ENCODE results near the gene TULP1.

Gene TULP1

DNA sequence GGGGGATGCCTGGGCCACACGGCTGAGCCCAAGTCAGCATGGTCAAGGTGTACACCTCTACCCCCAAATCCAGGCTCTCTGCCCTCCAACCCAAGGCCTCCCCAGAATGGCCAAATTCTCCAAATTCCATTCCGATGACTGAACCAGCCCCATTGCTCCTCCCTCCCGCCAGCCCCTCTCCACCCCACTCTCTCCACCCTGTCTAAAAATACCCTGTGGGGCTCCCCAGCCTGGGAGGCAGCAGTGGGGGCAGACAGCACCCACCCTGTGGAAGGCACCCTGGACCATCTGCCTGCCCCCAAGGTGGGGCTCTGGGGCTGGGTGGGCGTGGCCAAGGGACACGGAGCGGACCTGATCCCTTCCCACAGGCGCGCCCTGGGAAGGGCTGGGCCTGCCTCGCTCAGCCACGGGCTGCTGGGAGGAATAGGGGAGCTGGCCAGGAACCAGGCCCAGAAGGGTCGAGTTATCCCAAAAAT, 27.3 kb downstream of the TULP1 start:
- no peaks in the 10 kb centered on the region for H3K36me3 ChIP-seq (ENCODE audit: insufficient read depth, low read length)
- H3K4me3 ChIP-seq = no peak overlapping the region
- no peak for DNase-seq (ENCODE audit: low read depth, low spot score)
- no peak overlapping the region for H3K9ac ChIP-seq (ENCODE audit: insufficient read length)
- no peak overlapping the region for H3K27ac ChIP-seq
- TF ChIP-seq FOXP2 (optimal IDR thresholded peaks at IDR 0.05; ENCODE audit: control extremely low read depth, extremely low read length, insufficient read depth) = no peak
- no peak for TF ChIP-seq EZH2 (IDR thresholded peaks at IDR 0.05)
- TF ChIP-seq POLR2AphosphoS5 (IDR thresholded peaks at IDR 0.05; ENCODE audit: borderline replicate concordance, low read depth, low read length) = no peak
- H3K9me3 ChIP-seq (ENCODE audit: low read depth, low read length) = no peaks in the 10 kb centered on the region

DNA sequence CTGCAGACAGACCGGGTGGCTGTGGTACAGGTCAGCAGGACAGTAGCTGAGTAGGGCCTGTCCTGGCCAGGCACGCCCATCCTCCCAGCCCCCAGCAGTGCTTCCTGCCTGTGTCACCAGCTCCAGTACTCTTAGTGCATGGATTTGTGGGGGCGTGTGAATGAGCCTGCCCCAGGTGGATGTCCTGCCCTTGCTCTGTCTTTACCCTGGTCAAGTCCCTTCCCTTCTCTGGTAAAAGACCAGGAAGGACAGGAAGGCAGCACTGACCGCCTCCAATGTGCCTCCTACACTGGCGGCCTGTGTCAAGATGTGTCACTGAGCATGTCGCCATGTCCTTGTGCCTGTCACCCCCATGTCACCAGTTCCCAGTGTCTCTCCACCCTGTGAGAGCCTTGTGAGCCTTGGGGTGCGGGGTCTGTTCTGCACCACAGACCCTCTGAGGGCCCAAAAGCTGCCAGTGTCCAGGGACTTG, 27.7 kb downstream of the TULP1 start:
- TF ChIP-seq FOXP2 (optimal IDR thresholded peaks at IDR 0.05; ENCODE audit: control extremely low read depth, extremely low read length, insufficient read depth) = no peak
- no peak for TF ChIP-seq POLR2AphosphoS5 (IDR thresholded peaks at IDR 0.05; ENCODE audit: borderline replicate concordance, low read depth, low read length)
- DNase-seq (ENCODE audit: low read depth, low spot score) = no peak
- H3K36me3 ChIP-seq (ENCODE audit: insufficient read depth, low read length) = no peaks in the 10 kb centered on the region
- no peak overlapping the region for H3K9ac ChIP-seq (ENCODE audit: insufficient read length)
- H3K4me3 ChIP-seq = no peak overlapping the region
- H3K9me3 ChIP-seq (ENCODE audit: low read depth, low read length) = no peaks in the 10 kb centered on the region
- no peak overlapping the region for H3K27ac ChIP-seq

DNA sequence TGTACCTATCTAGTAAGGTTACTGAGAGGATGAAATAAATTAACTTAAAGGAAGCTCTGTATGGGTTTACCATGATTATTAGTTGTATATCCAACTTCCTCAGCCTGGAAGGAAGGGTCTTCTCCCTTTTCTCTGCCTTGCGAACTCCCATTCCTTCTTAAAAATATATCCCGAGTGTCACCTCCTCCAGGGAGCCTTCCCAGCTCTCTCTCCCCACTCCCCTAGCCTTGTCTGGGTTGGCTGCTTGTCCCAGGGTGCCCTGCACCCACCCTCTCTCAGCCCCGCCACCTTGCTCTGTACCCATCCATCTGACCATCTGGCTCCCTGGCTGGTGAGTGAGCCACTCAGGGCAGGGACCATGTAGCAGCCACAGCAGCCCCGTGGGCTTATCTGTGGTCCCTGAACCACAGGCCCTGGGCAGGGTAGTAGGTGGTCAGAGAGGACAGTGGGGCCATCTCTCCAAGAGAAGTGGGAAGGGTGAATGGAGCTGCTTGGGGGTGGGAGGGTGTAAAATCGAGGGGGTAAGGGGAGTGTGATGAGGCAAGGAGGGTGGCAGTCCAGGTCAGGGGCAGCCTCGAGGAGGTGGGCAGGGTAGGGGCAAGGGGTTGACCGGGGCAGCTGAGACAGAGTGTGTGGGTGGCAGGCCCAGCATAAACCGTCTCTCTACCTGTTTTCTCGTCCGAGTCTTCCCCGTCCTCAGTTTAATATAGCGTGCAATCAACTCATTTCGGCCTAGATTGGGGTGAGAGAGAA, 28.6 kb downstream of the TULP1 start:
- Histone ChIP-seq H3K9ac (ENCODE audit: insufficient read length) (no peak overlapping the region), H3K27ac (no peak overlapping the region), H3K4me3 (no peak overlapping the region), H3K9me3 (ENCODE audit: low read depth, low read length) (no peaks in the 10 kb centered on the region), H3K36me3 (ENCODE audit: insufficient read depth, low read length) (no peaks in the 10 kb centered on the region)
- TF ChIP-seq POLR2AphosphoS5 (IDR thresholded peaks at IDR 0.05; ENCODE audit: borderline replicate concordance, low read depth, low read length) (no peak), FOXP2 (optimal IDR thresholded peaks at IDR 0.05; ENCODE audit: control extremely low read depth, extremely low read length, insufficient read depth) (no peak), EZH2 (IDR thresholded peaks at IDR 0.05) (no peak)
- DNase-seq (ENCODE audit: low read depth, low spot score) = no peak

DNA sequence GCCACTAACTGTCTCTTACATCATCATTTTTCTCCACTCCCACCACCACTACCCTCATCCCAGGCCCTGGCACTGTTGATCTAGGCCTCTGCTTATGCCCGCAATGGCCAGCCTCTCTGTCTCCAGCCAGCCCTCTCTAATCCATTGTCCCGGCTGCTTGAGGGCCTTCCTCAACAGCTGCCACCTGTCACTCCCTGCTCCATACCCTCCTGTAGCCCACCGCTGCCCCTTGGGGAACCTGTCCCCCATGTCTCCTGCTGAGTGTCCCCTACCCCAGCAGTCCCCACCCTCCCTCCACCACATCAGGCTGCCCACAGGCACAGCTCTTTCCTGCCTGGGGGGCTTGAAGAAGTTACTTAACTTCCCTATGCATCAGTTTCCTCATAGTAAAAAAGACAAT, 29.2 kb downstream of the TULP1 start:
- TF ChIP-seq EZH2 (IDR thresholded peaks at IDR 0.05) (no peak), POLR2AphosphoS5 (IDR thresholded peaks at IDR 0.05; ENCODE audit: borderline replicate concordance, low read depth, low read length) (no peak), FOXP2 (optimal IDR thresholded peaks at IDR 0.05; ENCODE audit: control extremely low read depth, extremely low read length, insufficient read depth) (no peak)
- no peaks in the 10 kb centered on the region for H3K9me3 ChIP-seq (ENCODE audit: low read depth, low read length)

GRCh38 chr6:35483062-35483461, 29.6 kb downstream of the TULP1 start:
- Histone ChIP-seq H3K9me3 (ENCODE audit: low read depth, low read length) (no peaks in the 10 kb centered on the region), H3K9ac (ENCODE audit: insufficient read length) (no peak overlapping the region), H3K27ac (no peak overlapping the region), H3K36me3 (ENCODE audit: insufficient read depth, low read length) (no peaks in the 10 kb centered on the region), H3K4me3 (no peak overlapping the region)
- no peak for DNase-seq (ENCODE audit: low read depth, low spot score)
- TF ChIP-seq FOXP2 (optimal IDR thresholded peaks at IDR 0.05; ENCODE audit: control extremely low read depth, extremely low read length, insufficient read depth) = no peak

More for the DNA sequence above, 29.2 kb downstream of the TULP1 start:
- no peak overlapping the region for H3K27ac ChIP-seq
- H3K36me3 ChIP-seq (ENCODE audit: insufficient read depth, low read length) = no peaks in the 10 kb centered on the region
- no peak for DNase-seq (ENCODE audit: low read depth, low spot score)
- H3K9ac ChIP-seq (ENCODE audit: insufficient read length) = no peak overlapping the region
- no peak overlapping the region for H3K4me3 ChIP-seq

DNA sequence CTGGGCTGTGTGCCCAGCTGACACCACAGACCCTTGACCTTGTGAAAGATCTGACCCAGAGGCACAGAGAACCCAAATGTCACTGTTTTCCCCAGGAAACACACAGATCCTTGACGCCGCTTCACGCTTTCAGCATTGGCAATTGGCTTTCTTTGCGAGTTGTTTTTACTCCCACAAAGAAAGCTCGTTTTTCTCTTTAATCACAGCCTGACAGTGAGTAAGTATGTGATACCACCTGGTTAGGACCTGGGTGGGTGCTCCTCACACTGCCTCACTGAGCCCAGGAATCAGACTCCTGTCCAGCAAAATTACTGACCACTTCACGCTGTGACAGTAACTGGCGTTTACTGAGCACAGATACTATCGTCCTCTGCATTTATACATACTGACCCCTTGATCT, 31.5 kb downstream of the TULP1 start:
- TF ChIP-seq POLR2AphosphoS5 (IDR thresholded peaks at IDR 0.05; ENCODE audit: borderline replicate concordance, low read depth, low read length) (no peak), EZH2 (IDR thresholded peaks at IDR 0.05) (no peak), FOXP2 (optimal IDR thresholded peaks at IDR 0.05; ENCODE audit: control extremely low read depth, extremely low read length, insufficient read depth) (no peak)
- H3K27ac ChIP-seq = no peak overlapping the region
- H3K9me3 ChIP-seq (ENCODE audit: low read depth, low read length) = no peaks in the 10 kb centered on the region
- no peak for DNase-seq (ENCODE audit: low read depth, low spot score)
- H3K4me3 ChIP-seq = no peak overlapping the region
- no peaks in the 10 kb centered on the region for H3K36me3 ChIP-seq (ENCODE audit: insufficient read depth, low read length)
- no peak overlapping the region for H3K9ac ChIP-seq (ENCODE audit: insufficient read length)

DNA sequence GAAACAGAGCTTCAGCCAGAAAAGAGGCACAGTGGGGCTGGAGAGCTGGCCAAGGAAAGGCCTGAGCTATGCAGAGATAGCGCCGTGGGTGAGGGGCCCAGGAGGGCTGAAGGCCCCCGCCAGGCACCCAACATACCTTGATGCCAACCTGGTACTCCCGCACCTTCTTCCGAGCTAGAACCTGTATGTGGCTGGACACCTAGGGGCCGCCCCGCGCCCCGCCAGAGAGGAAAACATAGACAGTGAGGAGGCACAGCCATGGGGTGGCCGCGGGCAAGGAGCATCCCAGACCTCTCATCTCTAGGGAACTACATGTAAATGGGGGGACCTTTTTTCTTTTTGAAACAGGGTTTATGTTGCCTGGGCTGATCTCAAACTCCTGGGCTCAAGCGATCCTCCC, 32.5 kb downstream of the TULP1 start:
- Histone ChIP-seq H3K36me3 (ENCODE audit: insufficient read depth, low read length) (no peaks in the 10 kb centered on the region), H3K4me3 (no peak overlapping the region), H3K9me3 (ENCODE audit: low read depth, low read length) (no peaks in the 10 kb centered on the region), H3K9ac (ENCODE audit: insufficient read length) (no peak overlapping the region), H3K27ac (no peak overlapping the region)
- DNase-seq (ENCODE audit: low read depth, low spot score) = no peak
- no peak for TF ChIP-seq POLR2AphosphoS5 (IDR thresholded peaks at IDR 0.05; ENCODE audit: borderline replicate concordance, low read depth, low read length)
- TF ChIP-seq FOXP2 (optimal IDR thresholded peaks at IDR 0.05; ENCODE audit: control extremely low read depth, extremely low read length, insufficient read depth) = no peak
- no peak for TF ChIP-seq EZH2 (IDR thresholded peaks at IDR 0.05)

DNA sequence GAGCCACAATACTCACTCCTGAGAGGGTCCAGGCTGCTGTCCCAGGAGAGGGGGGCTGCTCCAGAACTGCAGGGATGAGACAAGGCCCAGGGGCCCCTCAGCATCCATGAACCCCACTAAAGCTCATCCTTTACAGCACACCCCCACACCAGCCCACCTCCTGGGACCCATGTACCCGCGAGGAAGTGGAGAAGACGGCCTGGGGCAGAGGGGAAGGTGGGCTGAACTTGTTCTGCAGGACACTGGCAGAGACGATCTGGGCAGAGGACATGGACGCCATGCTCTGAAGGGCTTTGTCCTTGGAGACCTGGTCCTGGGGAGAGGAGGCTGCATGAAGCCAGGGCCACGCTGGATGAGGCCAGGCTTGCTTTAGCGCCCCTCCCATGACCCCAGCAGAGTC, 34.4 kb downstream of the TULP1 start:
- TF ChIP-seq FOXP2 (optimal IDR thresholded peaks at IDR 0.05; ENCODE audit: control extremely low read depth, extremely low read length, insufficient read depth) = no peak
- no peak for TF ChIP-seq EZH2 (IDR thresholded peaks at IDR 0.05)
- Histone ChIP-seq H3K27ac (no peak overlapping the region), H3K9ac (ENCODE audit: insufficient read length) (no peak overlapping the region), H3K9me3 (ENCODE audit: low read depth, low read length) (no peaks in the 10 kb centered on the region), H3K36me3 (ENCODE audit: insufficient read depth, low read length) (peaks cover 4% of the 10 kb centered on the region; the same call in 1 of the 2 replicates), H3K4me3 (no peak overlapping the region)
- no peak for DNase-seq (ENCODE audit: low read depth, low spot score)

Data from SK-N-MC (cell line).